Measurements from ENCODE around the gene RASA4B.
A peak's percentile ranks its signal among the peaks of the same experiment; 100 is the strongest.
"Not testable (repeated sequence)": the region's sequence is repeated elsewhere in the genome, so short reads cannot be mapped to it uniquely, and the experiment has no call there.

RASA4B gene

DNA sequence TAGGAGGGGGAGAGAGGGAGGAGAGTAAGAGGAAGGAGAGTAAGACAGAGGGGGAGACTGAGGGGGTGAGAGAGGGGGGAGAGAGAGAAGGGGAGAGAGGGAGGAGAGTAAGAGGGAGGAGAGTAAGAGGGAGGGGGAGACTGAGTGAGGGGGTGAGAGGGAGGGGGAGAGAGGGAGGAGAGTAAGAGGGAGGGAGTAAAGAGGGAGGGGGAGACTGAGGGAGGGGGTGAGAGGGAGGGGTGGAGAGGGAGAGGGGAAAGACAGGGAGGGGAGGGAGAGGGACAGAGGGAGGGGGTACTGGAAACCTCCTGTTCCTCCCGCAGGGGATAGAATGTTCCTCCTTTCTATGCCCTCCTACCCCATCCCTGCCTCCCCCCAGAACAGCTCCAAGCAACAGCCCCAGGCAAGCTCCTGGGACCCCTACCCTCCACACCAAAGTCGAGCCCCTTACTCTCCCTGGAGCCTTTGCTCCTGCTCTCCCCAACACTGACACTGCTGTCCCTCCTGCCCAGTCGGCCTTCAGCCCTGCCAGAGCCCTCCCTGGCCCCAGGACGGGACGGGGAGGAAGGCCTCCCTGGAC lies 4.8 kb downstream of the RASA4B start:
- not testable (repeated sequence) for FAIRE-seq; DNase-seq (ENCODE audit: low spot score)

DNA sequence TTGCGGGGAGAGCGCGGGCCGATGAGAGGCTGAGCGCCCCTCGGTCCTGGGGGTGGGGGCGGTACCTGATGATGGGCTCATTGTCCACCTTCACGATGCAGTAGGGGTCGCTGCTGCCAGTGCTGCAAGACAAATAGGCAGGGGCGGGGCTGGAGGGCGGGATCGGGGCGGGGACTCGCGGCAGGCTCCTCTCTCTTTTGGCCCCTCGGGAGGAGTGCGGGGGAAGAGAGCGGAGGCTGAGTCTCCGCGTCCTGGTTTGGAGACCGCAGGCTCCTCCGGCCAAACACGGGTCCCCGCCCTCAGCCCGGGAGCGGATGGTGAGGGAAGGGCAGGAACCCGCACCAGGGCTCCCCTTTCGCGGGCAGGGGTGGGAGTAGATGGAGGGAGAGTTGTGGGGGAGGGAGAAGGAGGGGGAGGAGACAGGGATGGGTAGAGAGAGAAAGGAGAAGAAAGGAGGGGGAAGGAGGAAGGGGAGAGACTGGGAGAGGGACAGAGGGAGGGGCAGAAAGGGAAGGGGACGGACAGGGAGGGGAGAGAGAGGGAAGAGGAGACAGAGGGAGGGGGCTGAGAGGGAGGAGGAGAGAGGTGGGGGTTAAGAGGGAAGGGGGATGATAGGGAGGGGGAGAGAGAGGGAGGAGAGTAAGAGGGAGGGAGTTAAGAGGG lies 5.6 kb downstream of the RASA4B start:
- FAIRE-seq, result peak; percentile 9
- not testable (repeated sequence) for DNase-seq (ENCODE audit: low spot score)

DNA sequence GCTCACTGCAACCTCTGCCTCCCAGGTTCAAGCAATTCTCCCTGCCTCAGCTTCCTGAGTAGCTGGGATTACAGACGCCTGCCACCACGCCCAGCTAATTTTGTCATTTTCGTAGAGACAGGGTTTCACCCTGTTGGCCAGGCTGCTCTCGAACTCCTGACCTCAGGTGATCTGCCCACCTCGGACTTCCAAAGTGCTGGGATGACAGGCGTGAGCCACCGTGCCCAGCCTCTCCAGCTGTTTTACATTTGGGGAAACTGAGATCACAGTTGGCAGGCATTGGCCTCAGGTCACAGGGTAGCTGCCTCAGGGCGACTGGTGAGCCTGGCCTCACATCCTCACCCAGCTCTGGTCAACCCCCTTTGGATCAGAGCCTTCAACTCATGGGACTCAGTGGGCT lies 7.0 kb downstream of the RASA4B start:
- not testable (repeated sequence) for DNase-seq (ENCODE audit: low spot score); FAIRE-seq

DNA sequence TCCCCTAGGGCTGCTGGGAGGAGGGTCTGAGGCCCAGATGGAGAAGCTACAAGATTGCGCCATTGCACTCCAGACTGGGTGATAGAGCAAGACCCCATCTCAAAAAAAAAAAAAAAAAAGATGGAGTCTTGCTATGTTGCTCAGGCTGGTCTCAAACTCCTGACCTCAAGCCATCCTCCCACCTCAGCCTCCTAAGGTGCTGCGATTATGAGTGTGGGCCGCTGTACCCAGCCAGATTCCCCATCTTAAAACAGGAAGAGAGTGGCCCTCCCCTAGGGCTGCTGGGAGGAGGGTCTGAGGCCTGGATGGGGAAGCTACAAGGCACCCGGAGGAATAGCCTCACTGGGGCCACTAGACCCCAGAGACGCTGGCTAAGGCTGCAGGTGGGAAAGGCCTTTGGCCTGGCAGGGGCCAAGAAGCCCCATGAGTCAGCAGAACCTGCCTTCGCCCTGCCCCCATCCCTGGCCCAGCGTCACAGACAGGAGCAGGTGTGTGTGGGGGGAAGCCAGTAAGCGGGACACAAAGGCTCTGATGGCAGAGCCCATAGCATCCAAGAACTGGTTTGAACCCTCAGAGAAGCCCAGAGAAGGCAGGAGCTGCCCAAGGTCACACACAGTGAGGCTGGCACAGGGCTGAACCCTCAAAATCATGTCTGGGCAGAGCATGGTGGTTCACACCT lies 10.0 kb downstream of the RASA4B start:
- DNase-seq (ENCODE audit: low spot score); FAIRE-seq: not testable (repeated sequence)

DNA sequence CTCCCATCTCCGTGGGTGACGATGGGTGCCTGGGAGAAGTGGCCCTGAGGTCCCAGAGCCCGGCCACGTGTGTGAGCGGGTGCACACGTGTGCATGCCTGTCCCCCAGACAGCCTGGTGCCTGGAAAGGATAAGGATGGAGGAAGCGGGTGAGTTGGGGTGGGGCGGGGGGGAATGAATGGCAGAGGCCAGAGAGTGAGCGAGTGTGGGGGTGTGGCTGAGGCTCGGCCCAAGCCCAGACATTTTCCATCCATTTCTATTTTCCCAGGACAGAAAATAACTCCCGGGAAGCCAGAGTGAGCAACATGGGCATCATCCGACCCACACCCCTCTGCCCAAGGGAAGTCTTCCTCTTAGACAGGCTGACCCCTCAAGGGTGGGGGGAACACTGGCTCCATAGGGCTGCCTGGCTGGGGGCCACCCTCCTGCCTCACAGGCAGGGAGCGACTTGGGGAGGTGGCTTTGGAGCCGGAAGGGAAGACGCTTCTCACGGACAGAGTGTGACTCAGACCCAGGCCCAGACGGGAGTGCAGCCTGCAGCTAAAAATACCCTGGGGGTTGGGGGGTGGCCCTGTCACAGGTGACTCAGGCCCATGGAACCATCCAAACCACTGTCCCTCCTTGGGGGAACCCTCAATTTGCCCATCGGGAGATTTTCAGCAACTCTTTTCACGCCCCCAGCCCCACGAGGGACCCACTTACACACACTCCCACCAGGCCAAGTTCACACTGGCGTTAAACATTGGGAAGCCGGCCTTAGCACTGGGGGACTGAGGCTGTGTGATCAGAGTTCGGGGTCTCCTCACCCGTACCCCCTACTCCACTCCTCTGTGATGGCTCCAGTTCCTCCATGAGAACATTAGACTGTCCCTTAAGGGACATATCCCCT lies 12.0 kb downstream of the RASA4B start:
- DNase-seq (ENCODE audit: low spot score); FAIRE-seq: not testable (repeated sequence)

DNA sequence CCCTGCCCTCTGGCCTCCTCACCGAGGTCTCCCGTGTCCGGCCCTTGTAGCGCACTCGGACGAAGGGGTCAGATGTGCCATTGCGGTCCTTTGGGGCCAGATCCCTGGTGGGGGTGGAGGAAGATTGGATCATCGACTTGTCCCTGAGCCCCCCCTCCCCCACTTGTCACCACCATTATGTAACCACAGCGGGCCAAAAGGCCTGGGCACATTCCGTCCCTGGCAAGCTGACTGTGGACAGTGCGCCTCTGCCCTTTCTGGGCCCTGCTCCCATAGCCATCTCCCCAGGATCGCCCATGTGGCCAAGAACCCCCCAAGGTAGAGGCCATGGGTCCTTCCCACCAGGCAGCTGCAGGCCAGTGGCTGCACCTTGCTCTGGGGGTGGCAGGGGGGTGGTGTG lies 14.4 kb downstream of the RASA4B start:
- DNase-seq (ENCODE audit: low spot score); FAIRE-seq: not testable (repeated sequence)

DNA sequence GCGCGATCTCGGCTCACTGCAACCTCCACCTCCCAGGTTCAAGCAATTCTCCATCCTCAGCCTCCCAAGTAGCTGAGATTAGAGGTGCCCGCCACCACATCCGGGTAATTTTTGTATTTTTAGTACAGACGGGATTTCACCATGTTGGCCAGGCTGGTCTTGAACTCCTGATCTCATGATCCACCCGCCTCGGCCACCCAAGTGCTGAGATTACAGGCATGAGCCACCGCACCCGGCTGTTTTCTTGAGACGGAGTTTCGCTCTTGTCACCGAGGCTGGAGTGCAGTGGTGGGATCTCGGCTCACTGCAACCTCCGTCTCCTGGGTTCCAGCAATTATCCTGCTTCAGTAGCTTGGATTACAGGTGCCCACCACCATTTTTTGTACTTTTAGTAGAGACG lies 19.3 kb downstream of the RASA4B start:
- not testable (repeated sequence) for FAIRE-seq; DNase-seq (ENCODE audit: low spot score)

DNA sequence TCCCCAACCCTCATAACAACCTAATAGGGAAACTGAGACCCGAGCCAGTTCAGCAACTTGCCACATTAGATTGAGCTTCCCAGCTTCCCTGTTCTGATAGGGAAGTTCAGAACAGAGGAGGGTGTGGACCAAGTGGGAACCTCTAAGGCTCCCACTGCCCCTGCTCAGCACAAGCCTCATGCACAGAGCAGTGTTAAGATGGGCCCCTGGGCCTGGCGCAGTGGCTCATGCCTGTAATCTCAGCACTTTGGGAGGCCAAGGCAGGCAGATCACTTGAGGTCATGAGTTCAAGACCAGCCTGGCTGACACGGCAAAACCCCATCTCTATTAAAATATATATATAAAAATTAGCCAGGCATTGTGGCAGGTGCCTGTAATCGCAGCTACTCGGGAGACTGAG lies 20.3 kb downstream of the RASA4B start:
- FAIRE-seq; DNase-seq (ENCODE audit: low spot score): not testable (repeated sequence)

DNA sequence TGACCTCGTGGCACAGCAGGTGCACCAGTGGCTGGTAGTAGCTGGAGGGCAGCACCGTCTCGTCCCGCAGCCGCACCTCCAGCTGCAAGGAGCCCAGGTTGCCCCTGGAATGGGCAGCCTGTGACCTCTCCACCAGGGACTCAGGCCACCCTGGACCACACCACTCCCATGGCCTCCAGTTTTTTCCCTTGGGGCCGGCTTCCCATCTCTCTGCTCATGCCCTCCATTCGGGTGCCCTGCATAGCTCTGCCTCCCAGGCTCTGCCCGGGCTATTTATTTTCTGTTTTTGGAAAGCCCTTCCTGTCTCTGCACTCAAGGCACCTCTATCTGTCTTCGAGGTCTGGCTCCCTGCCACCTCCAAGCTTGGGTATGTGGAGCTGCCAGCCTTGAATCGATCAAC lies 20.7 kb downstream of the RASA4B start:
- DNase-seq (ENCODE audit: low spot score); FAIRE-seq: not testable (repeated sequence)

DNA sequence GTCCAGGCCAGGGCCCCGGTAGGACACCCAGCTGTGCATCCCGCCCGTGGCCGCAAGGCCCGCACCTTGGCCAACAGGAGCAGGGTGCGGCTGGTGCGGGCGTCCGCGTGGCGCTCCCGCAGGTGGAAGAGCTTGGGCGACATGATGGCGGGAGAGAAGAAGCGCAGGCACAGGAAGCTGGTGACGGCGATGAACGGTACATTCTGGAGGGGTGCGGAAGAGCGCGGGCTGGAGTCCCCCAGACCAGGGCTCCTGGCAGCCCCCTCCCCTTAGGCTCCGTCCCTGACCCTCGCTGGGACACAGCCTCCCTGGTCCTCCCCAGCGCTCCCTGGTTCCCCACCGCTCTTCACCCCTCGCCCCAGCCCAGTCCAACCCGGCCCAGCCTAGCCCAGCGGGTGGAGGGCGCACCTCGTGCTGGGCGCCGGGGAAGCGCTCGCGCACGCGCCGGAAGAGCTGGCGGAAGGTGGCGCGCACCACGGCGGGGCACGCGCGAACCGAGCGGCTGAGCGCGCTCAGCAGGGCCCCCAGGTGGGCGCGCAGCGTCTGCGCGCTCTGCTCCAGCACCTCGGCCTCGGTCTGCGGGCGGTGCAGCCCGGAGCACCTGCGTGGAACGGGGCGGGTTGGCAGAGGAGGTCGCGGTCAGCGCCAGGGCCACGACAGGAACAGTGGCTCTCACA lies 23.0 kb downstream of the RASA4B start:
- not testable (repeated sequence) for DNase-seq (ENCODE audit: low spot score); FAIRE-seq

DNA sequence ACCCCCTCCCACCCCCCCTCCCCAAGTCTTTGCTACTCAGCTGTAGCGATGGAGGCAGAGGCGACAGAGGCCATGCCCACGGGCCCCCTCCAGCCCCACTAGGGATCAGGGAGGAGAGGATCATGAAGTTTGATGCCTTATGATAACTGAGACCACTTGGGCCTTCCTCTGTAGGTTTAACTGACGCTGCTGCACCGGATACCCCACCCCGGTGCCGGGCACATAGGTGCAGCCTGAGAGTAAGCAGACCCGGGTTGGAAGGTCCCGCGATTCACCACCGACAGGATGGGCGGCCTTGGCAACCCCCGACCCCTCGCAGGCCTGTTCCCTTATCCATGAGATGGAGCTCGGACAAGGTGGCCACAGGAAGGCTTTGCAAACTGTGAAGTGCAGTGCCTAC lies 23.6 kb downstream of the RASA4B start:
- DNase-seq (ENCODE audit: low spot score); FAIRE-seq: not testable (repeated sequence)

DNA sequence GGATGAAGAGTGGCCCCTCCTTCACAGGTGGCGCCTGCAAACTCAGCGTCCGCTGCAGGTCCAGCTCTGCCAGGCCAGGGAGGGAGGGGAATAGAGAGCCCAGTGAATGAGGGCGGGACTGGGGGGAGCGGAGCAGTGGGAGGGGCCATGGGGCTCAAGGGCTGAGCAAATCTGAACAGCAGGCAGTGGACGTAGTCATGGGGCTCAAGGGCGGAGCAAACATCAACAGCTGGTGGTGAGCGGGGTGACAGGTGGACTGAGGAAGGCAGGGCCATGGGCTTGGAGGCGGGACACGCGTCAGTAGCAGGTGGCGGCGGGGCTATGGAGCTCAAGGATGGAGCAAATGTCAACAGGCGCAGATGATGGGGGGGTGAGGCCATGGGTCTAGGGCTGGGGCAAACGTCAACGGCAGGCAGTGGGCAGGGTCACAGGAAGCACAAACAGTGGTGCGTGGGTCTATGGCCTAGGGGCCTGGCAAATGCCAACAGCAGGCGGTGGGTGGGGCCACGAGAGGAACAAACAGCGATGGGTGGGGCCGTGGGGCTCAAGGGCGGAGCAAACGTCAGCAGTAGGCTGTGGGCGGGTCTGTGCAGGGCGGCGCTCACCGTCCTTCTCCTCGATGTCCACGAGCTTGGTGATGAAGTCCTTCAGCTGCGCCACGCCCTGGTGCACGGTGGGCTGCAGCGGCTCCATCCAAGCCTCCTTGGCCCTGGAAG lies 24.2 kb downstream of the RASA4B start:
- not testable (repeated sequence) for FAIRE-seq; DNase-seq (ENCODE audit: low spot score)

DNA sequence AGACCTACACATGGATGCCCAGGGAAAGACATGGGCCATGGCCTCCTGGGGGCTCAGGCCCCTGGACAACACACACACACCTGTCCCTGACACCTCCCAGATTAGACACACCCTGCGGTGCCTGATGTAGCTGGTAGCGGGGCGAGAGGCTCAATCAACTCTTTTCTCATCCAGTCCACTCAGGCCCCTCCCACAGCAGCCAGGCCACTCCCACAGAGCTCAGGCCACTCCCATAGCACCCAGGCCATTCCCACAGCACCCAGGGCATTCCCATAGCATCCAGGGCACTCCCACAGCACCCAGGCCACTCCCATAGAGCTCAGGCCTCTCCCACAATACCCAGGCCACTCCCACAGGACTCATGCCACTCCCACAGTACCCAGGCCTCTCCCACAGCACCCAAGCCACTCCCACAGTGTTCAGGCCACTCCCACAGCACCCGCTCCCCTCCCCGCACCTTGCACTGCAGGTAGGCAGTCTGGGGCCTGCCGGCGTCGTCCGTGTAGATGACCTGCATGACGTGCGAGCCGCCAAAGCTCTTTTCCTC lies 27.0 kb downstream of the RASA4B start:
- not testable (repeated sequence) for DNase-seq (ENCODE audit: low spot score); FAIRE-seq

DNA sequence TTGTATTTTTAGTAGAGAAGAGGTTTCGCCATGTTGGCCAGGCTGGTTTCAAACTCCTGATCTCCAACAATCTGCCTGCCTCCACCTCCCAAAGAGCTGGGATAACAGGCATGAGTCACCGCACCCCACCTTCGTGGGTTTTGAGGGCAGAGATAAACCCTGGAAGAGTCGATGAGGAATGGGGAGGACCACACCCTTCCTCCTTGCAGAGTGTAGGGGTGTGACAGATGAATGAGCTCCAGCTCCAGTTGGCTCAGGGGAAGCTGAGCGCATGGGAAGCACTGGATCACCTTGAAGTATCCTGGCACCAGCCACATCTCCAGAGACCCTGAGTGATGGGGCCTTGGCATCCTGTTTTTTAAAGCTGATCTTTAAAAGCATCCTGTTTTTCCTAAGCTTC lies 33.3 kb downstream of the RASA4B start:
- FAIRE-seq; DNase-seq (ENCODE audit: low spot score): not testable (repeated sequence)

DNA sequence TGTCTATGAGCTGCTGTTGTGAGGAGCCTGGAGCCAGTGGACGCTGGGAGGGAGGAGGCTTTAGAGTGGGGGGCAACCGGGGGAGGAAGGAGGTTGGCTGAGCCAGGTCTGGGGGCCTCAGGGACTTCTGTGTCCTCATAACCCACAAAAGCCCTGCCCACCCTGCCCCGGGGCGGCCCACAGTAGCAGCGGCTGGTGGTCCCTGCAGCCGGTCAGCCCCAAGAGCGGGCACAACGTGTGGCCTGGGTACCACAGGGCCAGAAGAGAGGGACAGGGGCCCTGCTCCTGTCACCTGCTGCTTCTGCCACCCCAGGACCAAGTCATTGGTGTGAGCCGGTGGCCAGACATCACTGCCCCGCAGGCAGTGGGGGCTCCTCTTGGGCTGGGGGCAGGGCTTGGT lies 35.6 kb downstream of the RASA4B start:
- DNase-seq (ENCODE audit: low spot score); FAIRE-seq: not testable (repeated sequence)

DNA sequence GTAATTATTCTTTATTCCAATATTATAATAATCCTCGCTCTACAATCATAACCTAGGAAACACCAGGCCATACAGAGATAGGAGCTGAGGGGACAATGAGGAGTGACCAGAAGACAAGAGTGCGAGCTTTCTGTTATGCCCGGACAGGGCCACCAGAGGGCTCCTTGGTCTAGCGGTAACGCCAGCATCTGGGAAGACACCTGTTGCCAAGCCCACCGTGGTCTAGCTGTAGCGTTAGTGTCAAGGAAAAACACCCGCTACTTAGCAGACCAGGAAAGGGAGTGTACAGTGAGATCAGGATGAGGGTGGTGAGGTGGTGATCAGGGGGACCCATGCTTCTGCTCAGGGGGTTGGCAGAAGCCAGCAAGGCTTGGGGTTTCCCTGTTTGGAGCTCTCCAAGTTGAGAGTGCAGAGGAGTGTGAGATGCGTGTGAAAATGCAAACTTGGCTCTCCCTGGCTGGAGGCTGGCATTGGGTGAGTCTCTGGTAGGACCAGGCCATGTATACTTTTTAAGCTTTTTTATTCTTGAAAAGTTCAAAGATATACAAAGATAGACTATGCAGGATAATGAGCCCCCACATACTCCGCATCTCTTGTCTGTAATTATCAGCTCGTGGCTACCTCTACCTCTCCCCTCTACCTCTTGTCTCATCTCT lies 37.5 kb downstream of the RASA4B start:
- not testable (repeated sequence) for FAIRE-seq; DNase-seq (ENCODE audit: low spot score)

DNA sequence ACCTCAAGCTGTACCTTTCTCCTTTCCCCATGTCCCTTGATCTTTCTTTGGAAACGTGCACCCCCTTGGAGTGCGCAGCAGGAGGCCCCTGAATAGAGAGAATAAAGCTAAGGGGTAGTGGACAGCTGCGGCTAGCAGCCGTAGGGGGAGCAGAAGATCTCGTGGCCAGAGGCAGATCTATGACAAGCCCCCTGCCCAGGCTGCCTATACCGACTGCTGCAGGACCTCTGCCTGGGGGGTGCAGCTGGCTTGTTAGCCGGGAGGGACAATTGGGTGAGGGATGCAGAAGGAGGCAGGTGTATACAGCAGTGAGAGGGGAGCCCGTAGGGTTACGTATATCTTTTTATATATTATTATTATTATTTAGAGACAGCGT lies 38.4 kb downstream of the RASA4B start:
- FAIRE-seq; DNase-seq (ENCODE audit: low spot score): not testable (repeated sequence)

DNA sequence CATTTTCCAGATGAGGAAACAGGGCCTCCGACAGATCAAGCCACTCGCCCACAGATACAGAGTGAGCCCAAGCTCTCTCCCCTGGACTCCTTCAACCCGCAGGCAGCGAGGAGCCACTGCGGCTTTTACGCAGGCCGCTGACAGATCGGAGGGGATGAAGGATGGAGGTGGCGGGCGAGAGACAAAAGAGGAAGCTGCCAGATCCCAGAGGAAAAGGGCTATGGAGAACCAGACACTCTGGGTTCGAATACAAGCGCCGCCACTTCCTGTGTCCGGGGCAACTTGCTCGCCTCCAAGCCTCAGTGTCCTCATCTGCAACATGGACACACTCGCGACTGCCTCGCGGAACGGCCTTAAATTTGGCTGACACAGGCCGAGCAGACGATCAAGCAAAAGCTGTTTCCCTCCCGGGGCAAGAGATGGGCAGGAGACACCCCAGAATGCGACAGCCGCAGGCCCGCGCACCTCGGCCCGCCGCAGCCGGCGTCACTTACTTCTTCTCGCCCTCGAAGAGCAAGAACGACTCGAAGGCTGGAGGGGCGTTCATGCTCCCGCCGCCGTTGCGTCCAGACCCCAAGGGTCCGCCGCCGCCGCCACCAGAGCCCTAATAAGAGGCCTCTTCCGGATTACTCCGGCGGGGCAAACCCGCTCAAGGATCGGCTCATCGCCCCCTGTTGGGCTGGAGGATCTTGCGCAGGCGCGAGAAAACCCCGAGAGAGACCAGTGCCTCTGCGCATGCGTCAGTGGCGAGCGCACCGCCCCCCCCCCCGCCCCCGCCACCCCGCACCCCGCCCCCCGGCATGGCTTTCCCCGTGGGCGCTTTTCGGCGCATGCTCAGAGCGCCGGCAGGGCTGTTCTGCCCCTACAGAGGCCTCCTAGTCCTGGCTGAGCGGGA lies 39.0 kb downstream of the RASA4B start, which contains the start of gene POLR2J:
Gene POLR2J (minus strand): TSS at position 609 of the 895 bp plus-strand sequence. CDS start 62 bp downstream, at position 547.
- not testable (repeated sequence) for FAIRE-seq; DNase-seq (ENCODE audit: low spot score)
